SK-N-SH (cell line): ENCODE data around the gene RHBDF2. TPM values are rescaled to one million over a fixed set of nuclear protein-coding genes. Genes with fewer than 3 reads are reported as not detected.

Experiments used
- CTCF ChIA-PET: fragments of 300-600, 350-600 bp; formaldehyde crosslinking; extraction: SDS; loops from one replicate; lab custom pipeline; 2021; lab: Yijun Ruan, JAX
- POLR2A ChIA-PET: fragments of 350-600 bp; sonication (Branson Sonifier 250); formaldehyde crosslinking; extraction: SDS; loops from one replicate; lab custom pipeline; 2020; ENCODE audit warnings: antibody characterized with exemption, inconsistent platforms; lab: Yijun Ruan, JAX
- DNase-seq: peaks from one replicate; pipeline ENCODE4 v3.0.0; 2012
- H2AFZ ChIP-seq: fragments of 200-600 bp; sonication (generic); 2 replicates; pipeline ENCODE4 v1.8.1; 2016; ENCODE audit warnings: antibody characterized with exemption, mild to moderate bottlenecking, low read depth
- H3F3A ChIP-seq: fragments of 200-600 bp; sonication (generic); replicated peaks from 2 replicates; pipeline ENCODE3; 2016; ENCODE audit warnings: antibody characterized with exemption, mild to moderate bottlenecking; ENCODE audit not compliant: insufficient read depth
- H3K27ac ChIP-seq, 2 experiments: fragments of 200-500 bp in 1 of 2; fragments of 200-600 bp in 1 of 2; sonication (Bioruptor generic) in 1 of 2; sonication (generic), shearing (Covaris generic) in 1 of 2; 2 replicates each; pipeline versions ENCODE4 v1.5.1 to v1.6.1; 2014 to 2016; ENCODE audit warnings: low read depth in 2 of 2, inconsistent platforms in 1 of 2, low read length in 1 of 2, mild to moderate bottlenecking in 1 of 2, mixed read lengths in 1 of 2
- H3K27me3 ChIP-seq: fragments of 200-600 bp; sonication (generic), shearing (Covaris generic); 2 replicates; pipeline ENCODE4 v1.6.1; 2016; ENCODE audit warnings: mixed run types; ENCODE audit not compliant: insufficient read depth
- H3K36me3 ChIP-seq, 2 experiments: fragments of 200-500 bp in 1 of 2; fragments of 200-600 bp in 1 of 2; sonication (Bioruptor generic) in 1 of 2; sonication (generic) in 1 of 2; replicated peaks in 1 of 2; 2 replicates each; pipeline versions ENCODE3 to v1.5.1; 2014 to 2016; ENCODE audit warnings: low read length in 1 of 2, mild to moderate bottlenecking in 1 of 2; ENCODE audit not compliant: insufficient read depth in 2 of 2, control insufficient read depth in 1 of 2
- H3K4me1 ChIP-seq, 2 experiments: fragments of 200-500 bp in 1 of 2; fragments of 200-600 bp in 1 of 2; sonication (Bioruptor generic) in 1 of 2; sonication (generic), shearing (Covaris generic) in 1 of 2; 2 replicates each; pipeline versions ENCODE4 v1.5.1 to v1.6.1; 2014 to 2016; ENCODE audit warnings: low read depth in 1 of 2, low read length in 1 of 2, mixed run types in 1 of 2; ENCODE audit not compliant: insufficient read depth in 2 of 2, control insufficient read depth in 1 of 2
- H3K4me2 ChIP-seq: fragments of 200-600 bp; sonication (generic), shearing (Covaris generic); 2 replicates; pipeline ENCODE4 v1.6.1; 2017; ENCODE audit warnings: mixed run types
- H3K4me3 ChIP-seq, 2 experiments: fragments of 200-500 bp in 1 of 2; fragments of 200-600 bp in 1 of 2; sonication (Bioruptor generic) in 1 of 2; sonication (generic), shearing (Covaris generic) in 1 of 2; 2 replicates each; pipeline versions ENCODE4 v1.5.1 to v1.8.1; 2014 to 2016; ENCODE audit warnings: low read depth in 2 of 2, inconsistent platforms in 1 of 2, low read length in 1 of 2, mild to moderate bottlenecking in 1 of 2, mixed read lengths in 1 of 2, moderate library complexity in 1 of 2
- H3K79me2 ChIP-seq: fragments of 200-600 bp; sonication (generic); 2 replicates; pipeline ENCODE4 v1.8.1; 2017; ENCODE audit warnings: mild to moderate bottlenecking; ENCODE audit not compliant: insufficient read depth
- H3K9ac ChIP-seq: fragments of 200-600 bp; sonication (generic); 2 replicates; pipeline ENCODE4 v1.6.1; 2017; ENCODE audit warnings: mixed run types
- H3K9me2 ChIP-seq: fragments of 200-600 bp; sonication (generic); 2 replicates; pipeline ENCODE4 v1.6.1; 2017; ENCODE audit warnings: mixed run types
- H3K9me3 ChIP-seq: fragments of 200-600 bp; sonication (generic); 2 replicates; pipeline ENCODE4 v1.6.1; 2017; ENCODE audit warnings: mixed run types, mild to moderate bottlenecking, moderate library complexity
- H4K20me1 ChIP-seq: fragments of 200-600 bp; sonication (generic); 2 replicates; pipeline ENCODE4 v1.6.1; 2017; ENCODE audit warnings: mild to moderate bottlenecking, mixed run types; ENCODE audit not compliant: insufficient read depth
- ELF1 ChIP-seq: IDR thresholded peaks from 2 replicates; pipeline ENCODE4 v1.4.0; 2012
- EP300 ChIP-seq, 2 experiments: IDR thresholded peaks; 2 replicates each; pipeline versions ENCODE4 v1.4.0 to v1.6.1; 2012; ENCODE audit warnings: borderline replicate concordance in 1 of 2, low read depth in 1 of 2, low read length in 1 of 2
- EZH2phosphoT487 ChIP-seq: fragments of 200-600 bp; sonication (generic); IDR thresholded peaks from 2 replicates; pipeline ENCODE4 v1.6.1; 2017; ENCODE audit warnings: low read depth, mixed run types, mild to moderate bottlenecking, antibody characterized with exemption, moderate library complexity, borderline replicate concordance
- FOSL2 ChIP-seq: IDR thresholded peaks from 2 replicates; pipeline ENCODE4 v1.4.0; 2012; ENCODE audit warnings: low read depth, mild to moderate bottlenecking, moderate library complexity, borderline replicate concordance
- FOXJ3 ChIP-seq: sonication (generic); formaldehyde crosslinking; IDR thresholded peaks from 2 replicates; pipeline ENCODE4 v1.5.1; 2020; ENCODE audit warnings: mild to moderate bottlenecking, missing genetic modification reagents
- FOXM1 ChIP-seq: IDR thresholded peaks from 2 replicates; pipeline ENCODE4 v1.4.0; 2012; ENCODE audit warnings: low read depth, mild to moderate bottlenecking
- GABPA ChIP-seq: IDR thresholded peaks from 2 replicates; pipeline ENCODE4 v1.4.0; 2012; ENCODE audit warnings: low read depth, mild to moderate bottlenecking
- GATA2 ChIP-seq: sonication (generic); formaldehyde crosslinking; IDR thresholded peaks from 2 replicates; pipeline ENCODE4 v1.5.0; 2020; ENCODE audit warnings: mild to moderate bottlenecking, missing genetic modification reagents
- JUND ChIP-seq: IDR thresholded peaks from 2 replicates; pipeline ENCODE4 v1.4.0; 2012
- MEF2A ChIP-seq: IDR thresholded peaks from 2 replicates; pipeline ENCODE4 v1.4.0; 2012; ENCODE audit warnings: low read depth, borderline replicate concordance
- MXI1 ChIP-seq: IDR thresholded peaks from 2 replicates; pipeline ENCODE4 v1.6.1; 2012; ENCODE audit warnings: mild to moderate bottlenecking, low read depth, low read length, improper control_type of control experiment
- NRF1 ChIP-seq: IDR thresholded peaks from 2 replicates; pipeline ENCODE4 v1.6.1; 2012; ENCODE audit warnings: low read depth, mild to moderate bottlenecking, low read length
- POLR2AphosphoS5 ChIP-seq: IDR thresholded peaks from 2 replicates; pipeline ENCODE4 v1.6.1; 2012; ENCODE audit warnings: low read depth, low read length
- RAD21 ChIP-seq: IDR thresholded peaks from 2 replicates; pipeline ENCODE4 v1.6.1; 2012; ENCODE audit warnings: mild to moderate bottlenecking, low read length
- RFX5 ChIP-seq: IDR thresholded peaks from 2 replicates; pipeline ENCODE4 v1.6.1; 2012; ENCODE audit warnings: mild to moderate bottlenecking, improper control_type of control experiment, low read length
- SIN3A ChIP-seq: IDR thresholded peaks from 2 replicates; pipeline ENCODE4 v1.6.1; 2012; ENCODE audit warnings: low read depth, mild to moderate bottlenecking, low read length, moderate library complexity, borderline replicate concordance
- TCF12 ChIP-seq: IDR thresholded peaks from 2 replicates; pipeline ENCODE4 v1.4.0; 2012
- YY1 ChIP-seq: IDR thresholded peaks from 2 replicates; pipeline ENCODE4 v1.4.0; 2012; ENCODE audit warnings: low read depth, mild to moderate bottlenecking
- WGBS: methylation state at CpG from one replicate; pipeline ENCODE4 v1.1.6; 2017; ENCODE audit warnings: low lambda C conversion rate; 5-methylcytosine and 5-hydroxymethylcytosine counted together
- polyA plus RNA-seq, 3 experiments: library from polyadenylated mRNA; depleted of rRNA; stranded (reverse); fragments of >200 nt; gene quantifications; 2 replicates each; pipeline ENCODE4 v1.2.3, GENCODE V29; 2012
- TF ChIP-seq, protein P1 (sequence below): IDR thresholded peaks from 2 replicates; pipeline ENCODE4 v1.4.0; 2012; ENCODE audit warnings: low read depth
- TF ChIP-seq, protein P2 (sequence below): fragments of 150-350 bp; IDR thresholded peaks from 2 replicates; pipeline ENCODE4 v1.6.1; 2017; ENCODE audit warnings: antibody characterized with exemption, low read length, low read depth, borderline replicate concordance
- TF ChIP-seq, protein P3 (sequence below): IDR thresholded peaks from 2 replicates; pipeline ENCODE4 v1.6.1; 2012; ENCODE audit warnings: mild to moderate bottlenecking, low read depth, low read length, moderate library complexity
- TF ChIP-seq, protein P4 (sequence below): fragments of 150-350 bp; IDR thresholded peaks from 2 replicates; pipeline ENCODE4 v1.6.1; 2016; ENCODE audit warnings: mild to moderate bottlenecking, low read depth, low read length

Gene RHBDF2
- polyA plus RNA-seq, 1 of the 3 experiments (the other 2 are of a cell fraction), result 16.1 TPM

DNA sequence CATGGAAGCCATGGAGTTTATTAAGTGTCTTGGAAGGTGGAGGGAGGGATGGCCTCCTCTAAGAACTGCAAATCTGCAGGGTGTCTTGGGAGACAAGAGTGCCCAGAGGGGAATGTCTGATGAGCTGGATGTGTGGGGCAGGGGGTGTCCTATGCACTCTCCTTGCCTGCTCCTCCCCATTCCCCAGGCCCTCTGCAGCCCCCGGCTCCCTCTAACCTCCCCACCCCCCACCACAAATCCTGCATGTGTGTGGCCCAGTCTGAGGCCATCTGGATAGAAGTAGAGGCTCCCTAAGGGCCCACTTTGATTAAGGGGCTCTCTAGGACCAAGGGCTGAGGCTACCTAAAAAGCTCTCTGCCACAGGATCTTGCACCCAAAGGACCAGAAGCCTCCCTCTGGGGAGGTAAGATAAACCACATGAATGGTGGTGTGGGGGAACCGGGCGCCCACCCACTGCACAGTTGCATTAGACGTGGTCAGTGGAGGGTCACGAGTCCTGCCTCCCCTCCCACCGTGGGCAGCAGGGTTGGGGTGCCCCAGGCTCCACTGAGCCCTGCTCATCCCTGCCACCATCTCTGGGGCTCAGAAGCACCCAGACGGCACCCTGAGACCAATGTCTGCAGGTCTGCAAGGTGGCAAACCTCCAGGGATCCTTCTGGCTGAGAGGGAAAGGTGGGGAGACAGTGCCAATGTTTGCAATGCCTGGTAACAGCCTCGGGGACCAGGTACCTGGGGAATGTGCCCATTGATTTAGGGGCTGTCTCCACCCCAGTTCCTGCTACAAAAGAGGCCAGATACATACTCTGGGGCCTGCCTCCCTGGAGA is 33.2 kb downstream of the RHBDF2 start:
- ChIA-PET CTCF (interaction anchor here (1.1 to 56.8 kb wide), 14 partner anchors 8 to 246 kb away, joined by 3 to 1687 read pairs (median 8); partner anchors contain the start of genes AANAT, RHBDF2, ST6GALNAC2 and UBE2O), POLR2A (no interaction called here)
- Histone ChIP-seq H4K20me1 (no peaks in the 10 kb centered on the region), H3K4me3 (no peak overlapping the region), H3K9ac (no peak overlapping the region), H3F3A (no peaks in the 10 kb centered on the region), H3K79me2 (no peaks in the 10 kb centered on the region), H2AFZ (no peak overlapping the region), H3K36me3 (peaks cover 0 to 20% of the 10 kb centered on the region in 2 experiments), H3K4me2 (no peak overlapping the region), H3K9me2 (no peaks in the 10 kb centered on the region), H3K9me3 (no peaks in the 10 kb centered on the region), H3K27ac (no peak overlapping the region), H3K4me1 (no peaks in the 10 kb centered on the region; a peak in 1 of 4 replicates), H3K27me3 (no peaks in the 10 kb centered on the region)
- DNase-seq, result no peak
- 68% methylated on average over 6 of the region's 8 CpGs for WGBS
- TF ChIP-seq MXI1, result no peak
- TF ChIP-seq JUND, result no peak
- no peak for TF ChIP-seq RFX5
- TF ChIP-seq SIN3A, result no peak
- TF ChIP-seq ELF1, result no peak
- no peak for TF ChIP-seq MEF2A
- TF ChIP-seq, protein P1, sequence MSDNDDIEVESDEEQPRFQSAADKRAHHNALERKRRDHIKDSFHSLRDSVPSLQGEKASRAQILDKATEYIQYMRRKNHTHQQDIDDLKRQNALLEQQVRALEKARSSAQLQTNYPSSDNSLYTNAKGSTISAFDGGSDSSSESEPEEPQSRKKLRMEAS, result no peak
- TF ChIP-seq GABPA, result no peak
- TF ChIP-seq EP300 (IDR thresholded peaks at IDR 0.05; ENCODE audit: borderline replicate concordance in 1 of 2, low read depth in 1 of 2, low read length in 1 of 2), result no peak

DNA sequence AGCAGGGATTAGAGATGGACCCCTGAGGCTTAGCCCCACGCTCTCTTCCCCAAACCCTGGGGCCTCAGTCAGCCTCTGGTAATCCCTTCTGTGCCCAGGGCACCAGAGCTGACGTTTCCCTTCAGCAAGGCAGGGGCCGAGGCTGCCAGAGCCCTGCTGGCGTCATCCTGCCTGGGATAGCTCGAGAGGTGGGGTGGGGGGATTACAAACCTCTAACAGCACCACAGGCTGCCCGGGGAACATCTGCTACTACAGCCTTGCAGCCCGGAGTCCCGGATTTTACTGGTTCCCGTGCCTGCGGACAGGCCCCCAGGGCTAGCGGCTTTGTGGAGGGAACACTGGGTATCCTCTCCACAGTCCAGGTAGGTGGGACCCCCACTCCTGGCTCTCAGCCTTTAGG is 33.9 kb downstream of the RHBDF2 start, which contains the start of gene AANAT:
AANAT (plus strand) TSS at position 238 of the 400 bp plus-strand sequence. CDS start 1,144 bp downstream, outside the sequence.
- Histone ChIP-seq H3K79me2 (no peaks in the 10 kb centered on the region), H3K4me3 (no peak within 1 kb of the TSS), H3K9ac (no peak within 1 kb of the TSS), H2AFZ (no peak within 1 kb of the TSS), H4K20me1 (no peaks in the 10 kb centered on the region), H3K27me3 (no peaks in the 10 kb centered on the region), H3K4me2 (no peak within 1 kb of the TSS), H3K36me3 (peaks cover 0 to 14% of the 10 kb centered on the region in 2 experiments), H3K9me2 (no peaks in the 10 kb centered on the region), H3K9me3 (no peaks in the 10 kb centered on the region), H3K27ac (no peak within 1 kb of the TSS), H3K4me1 (no peaks in the 10 kb centered on the region; a peak in 1 of 4 replicates), H3F3A (no peaks in the 10 kb centered on the region)
- TF ChIP-seq TCF12, result no peak
- TF ChIP-seq, protein P2, sequence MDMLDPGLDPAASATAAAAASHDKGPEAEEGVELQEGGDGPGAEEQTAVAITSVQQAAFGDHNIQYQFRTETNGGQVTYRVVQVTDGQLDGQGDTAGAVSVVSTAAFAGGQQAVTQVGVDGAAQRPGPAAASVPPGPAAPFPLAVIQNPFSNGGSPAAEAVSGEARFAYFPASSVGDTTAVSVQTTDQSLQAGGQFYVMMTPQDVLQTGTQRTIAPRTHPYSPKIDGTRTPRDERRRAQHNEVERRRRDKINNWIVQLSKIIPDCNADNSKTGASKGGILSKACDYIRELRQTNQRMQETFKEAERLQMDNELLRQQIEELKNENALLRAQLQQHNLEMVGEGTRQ, result no peak
- no peak for TF ChIP-seq GATA2 (CRISPR knock-in tag)
- TF ChIP-seq FOSL2, result no peak
- no peak for TF ChIP-seq RAD21
- no peak for TF ChIP-seq POLR2AphosphoS5
- TF ChIP-seq, protein P3, sequence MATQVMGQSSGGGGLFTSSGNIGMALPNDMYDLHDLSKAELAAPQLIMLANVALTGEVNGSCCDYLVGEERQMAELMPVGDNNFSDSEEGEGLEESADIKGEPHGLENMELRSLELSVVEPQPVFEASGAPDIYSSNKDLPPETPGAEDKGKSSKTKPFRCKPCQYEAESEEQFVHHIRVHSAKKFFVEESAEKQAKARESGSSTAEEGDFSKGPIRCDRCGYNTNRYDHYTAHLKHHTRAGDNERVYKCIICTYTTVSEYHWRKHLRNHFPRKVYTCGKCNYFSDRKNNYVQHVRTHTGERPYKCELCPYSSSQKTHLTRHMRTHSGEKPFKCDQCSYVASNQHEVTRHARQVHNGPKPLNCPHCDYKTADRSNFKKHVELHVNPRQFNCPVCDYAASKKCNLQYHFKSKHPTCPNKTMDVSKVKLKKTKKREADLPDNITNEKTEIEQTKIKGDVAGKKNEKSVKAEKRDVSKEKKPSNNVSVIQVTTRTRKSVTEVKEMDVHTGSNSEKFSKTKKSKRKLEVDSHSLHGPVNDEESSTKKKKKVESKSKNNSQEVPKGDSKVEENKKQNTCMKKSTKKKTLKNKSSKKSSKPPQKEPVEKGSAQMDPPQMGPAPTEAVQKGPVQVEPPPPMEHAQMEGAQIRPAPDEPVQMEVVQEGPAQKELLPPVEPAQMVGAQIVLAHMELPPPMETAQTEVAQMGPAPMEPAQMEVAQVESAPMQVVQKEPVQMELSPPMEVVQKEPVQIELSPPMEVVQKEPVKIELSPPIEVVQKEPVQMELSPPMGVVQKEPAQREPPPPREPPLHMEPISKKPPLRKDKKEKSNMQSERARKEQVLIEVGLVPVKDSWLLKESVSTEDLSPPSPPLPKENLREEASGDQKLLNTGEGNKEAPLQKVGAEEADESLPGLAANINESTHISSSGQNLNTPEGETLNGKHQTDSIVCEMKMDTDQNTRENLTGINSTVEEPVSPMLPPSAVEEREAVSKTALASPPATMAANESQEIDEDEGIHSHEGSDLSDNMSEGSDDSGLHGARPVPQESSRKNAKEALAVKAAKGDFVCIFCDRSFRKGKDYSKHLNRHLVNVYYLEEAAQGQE, result no peak
- TF ChIP-seq FOXJ3, result no peak
- no peak for TF ChIP-seq FOXM1
- no peak for TF ChIP-seq ELF1
- TF ChIP-seq, protein P4, sequence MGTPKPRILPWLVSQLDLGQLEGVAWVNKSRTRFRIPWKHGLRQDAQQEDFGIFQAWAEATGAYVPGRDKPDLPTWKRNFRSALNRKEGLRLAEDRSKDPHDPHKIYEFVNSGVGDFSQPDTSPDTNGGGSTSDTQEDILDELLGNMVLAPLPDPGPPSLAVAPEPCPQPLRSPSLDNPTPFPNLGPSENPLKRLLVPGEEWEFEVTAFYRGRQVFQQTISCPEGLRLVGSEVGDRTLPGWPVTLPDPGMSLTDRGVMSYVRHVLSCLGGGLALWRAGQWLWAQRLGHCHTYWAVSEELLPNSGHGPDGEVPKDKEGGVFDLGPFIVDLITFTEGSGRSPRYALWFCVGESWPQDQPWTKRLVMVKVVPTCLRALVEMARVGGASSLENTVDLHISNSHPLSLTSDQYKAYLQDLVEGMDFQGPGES, result no peak
- TF ChIP-seq NRF1, result no peak
- TF ChIP-seq EZH2phosphoT487, result no peak
- TF ChIP-seq JUND, result no peak
- TF ChIP-seq YY1, result no peak
- WGBS, result 83% methylated on average over 11 of the region's 11 CpGs
- DNase-seq, result no peak
- CTCF ChIA-PET, result interaction anchor here (0.9 to 56.8 kb wide), 26 partner anchors 8 to 246 kb away, joined by 3 to 1687 read pairs (median 6); partner anchors contain the start of genes AANAT, RHBDF2, ST6GALNAC2 and UBE2O
- POLR2A ChIA-PET, result interaction anchor here (1.0 kb wide), 1 partner anchor 66 kb away, joined by 3 read pairs; no protein-coding TSS in a partner anchor
